HUES48 (cell line): ENCODE measurements around the gene CRELD2.

ENCODE experiments used
- H3K27ac ChIP-seq: one replicate; pipeline ENCODE4 v1.7.0; 2013; ENCODE audit warnings: low read depth, low read length, inconsistent platforms
- H3K27me3 ChIP-seq: 2 replicates; pipeline ENCODE4 v1.6.1; 2013; ENCODE audit warnings: mild to moderate bottlenecking, low read length; ENCODE audit not compliant: control insufficient read depth, insufficient read depth
- H3K36me3 ChIP-seq: 2 replicates; pipeline ENCODE4 v1.6.1; 2013; ENCODE audit warnings: low read length; ENCODE audit not compliant: control insufficient read depth, insufficient read depth
- H3K4me1 ChIP-seq: 2 replicates; pipeline ENCODE4 v1.6.1; 2013; ENCODE audit warnings: mild to moderate bottlenecking, low read length; ENCODE audit not compliant: control insufficient read depth, insufficient read depth
- H3K4me3 ChIP-seq: 2 replicates; pipeline ENCODE4 v1.5.1; 2013; ENCODE audit warnings: mild to moderate bottlenecking, low read depth, low read length
- H3K9ac ChIP-seq: 2 replicates; pipeline ENCODE4 v1.6.1; 2013; ENCODE audit warnings: mild to moderate bottlenecking, low read depth, low read length, moderate library complexity
- H3K9me3 ChIP-seq: 2 replicates; pipeline ENCODE4 v1.6.1; 2013; ENCODE audit warnings: low read length; ENCODE audit not compliant: control insufficient read depth, insufficient read depth

CRELD2 gene

GRCh38 chr22:49973018-49973961 lies 54.9 kb downstream of the CRELD2 start:
- Histone ChIP-seq H3K4me3 (no peak overlapping the region), H3K27ac (no peak overlapping the region), H3K9ac (no peak overlapping the region), H3K9me3 (no peaks in the 10 kb centered on the region), H3K36me3 (no peaks in the 10 kb centered on the region), H3K4me1 (peaks cover 7% of the 10 kb centered on the region; the same call in 1 of the 2 replicates), H3K27me3 (peaks cover 24% of the 10 kb centered on the region)

- Histone ChIP-seq H3K27ac (no peak overlapping the region), H3K36me3 (no peaks in the 10 kb centered on the region), H3K27me3 (peaks cover 20% of the 10 kb centered on the region), H3K4me1 (0 out of 2 replicates have a peak, but pooled peaks cover 3% of the 10 kb centered on the region), H3K9ac (no peak overlapping the region), H3K9me3 (no peaks in the 10 kb centered on the region), H3K4me3 (no peak overlapping the region)
These were observed 57.3 kb downstream of the CRELD2 start for GRCh38 chr22:49975543-49976389.

GRCh38 chr22:49976439-49977175 lies 58.2 kb downstream of the CRELD2 start:
- Histone ChIP-seq H3K27ac (no peak overlapping the region), H3K4me1 (0 out of 2 replicates have a peak, but pooled peaks cover 3% of the 10 kb centered on the region), H3K9me3 (no peaks in the 10 kb centered on the region), H3K4me3 (no peak overlapping the region), H3K9ac (no peak overlapping the region), H3K36me3 (no peaks in the 10 kb centered on the region), H3K27me3 (peaks cover 12% of the 10 kb centered on the region)
